ENCODE results near the gene ZNF783. TPM values are rescaled to one million over a fixed set of nuclear protein-coding genes. Genes with fewer than 3 reads are reported as not detected.

Gene ZNF783
- total and polyA plus RNA-seq, 2 experiments from 2014 or later = 7.8 to 7.9 TPM

DNA sequence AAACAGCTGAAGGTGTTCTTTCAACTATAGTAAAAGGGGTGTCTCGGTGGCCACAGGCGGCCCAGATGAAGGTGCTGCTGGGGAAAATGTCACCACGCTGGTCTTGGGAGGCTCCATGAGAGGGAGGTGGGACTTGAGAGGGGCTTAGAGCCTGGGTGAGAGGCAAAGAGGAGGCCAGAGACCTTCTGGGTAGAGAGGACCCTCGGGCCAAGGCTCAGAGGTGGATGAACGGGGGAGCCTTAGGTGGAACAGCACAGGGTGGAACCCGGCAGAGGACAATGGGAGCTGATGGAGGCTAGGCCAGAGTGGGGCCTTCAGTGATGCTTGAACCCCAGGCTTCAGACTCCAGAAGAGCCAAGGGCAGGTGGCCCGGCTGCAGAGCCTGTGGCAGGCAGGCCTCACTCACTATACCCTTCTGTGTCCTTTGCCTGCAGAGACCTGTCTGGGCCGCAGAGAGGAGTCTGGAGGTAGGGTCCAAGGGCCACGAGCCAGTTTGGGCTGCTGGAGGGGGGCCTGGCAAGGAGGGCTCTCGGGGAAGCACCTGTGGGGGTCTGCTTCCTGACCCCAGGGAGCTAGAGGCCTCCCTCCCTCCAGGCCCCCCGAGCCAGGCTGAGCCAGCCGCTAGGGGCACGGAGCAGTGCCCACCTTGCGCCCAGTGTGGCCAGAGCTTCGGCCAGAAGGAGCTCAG is 32.1 kb downstream of the ZNF783 start:
- no peaks in the 10 kb centered on the region for H3K27me3 ChIP-seq
- no peaks in the 10 kb centered on the region for H3K36me3 ChIP-seq (replicated peaks; ENCODE audit: insufficient read depth, low read depth)
- no peak overlapping the region for H3K4me2 ChIP-seq
- no peak overlapping the region for H2AFZ ChIP-seq
- no peak for DNase-seq (ENCODE audit: low spot score)
- no peaks in the 10 kb centered on the region for H3K4me1 ChIP-seq (ENCODE audit: insufficient read depth)
- TF ChIP-seq EZH2phosphoT487 (IDR thresholded peaks at IDR 0.05; ENCODE audit: low read depth, severe bottlenecking, unreplicated experiment) = no peak
- no peak for TF ChIP-seq EZH2 (IDR thresholded peaks at IDR 0.05; ENCODE audit: borderline replicate concordance)
- TF ChIP-seq, protein P1, sequence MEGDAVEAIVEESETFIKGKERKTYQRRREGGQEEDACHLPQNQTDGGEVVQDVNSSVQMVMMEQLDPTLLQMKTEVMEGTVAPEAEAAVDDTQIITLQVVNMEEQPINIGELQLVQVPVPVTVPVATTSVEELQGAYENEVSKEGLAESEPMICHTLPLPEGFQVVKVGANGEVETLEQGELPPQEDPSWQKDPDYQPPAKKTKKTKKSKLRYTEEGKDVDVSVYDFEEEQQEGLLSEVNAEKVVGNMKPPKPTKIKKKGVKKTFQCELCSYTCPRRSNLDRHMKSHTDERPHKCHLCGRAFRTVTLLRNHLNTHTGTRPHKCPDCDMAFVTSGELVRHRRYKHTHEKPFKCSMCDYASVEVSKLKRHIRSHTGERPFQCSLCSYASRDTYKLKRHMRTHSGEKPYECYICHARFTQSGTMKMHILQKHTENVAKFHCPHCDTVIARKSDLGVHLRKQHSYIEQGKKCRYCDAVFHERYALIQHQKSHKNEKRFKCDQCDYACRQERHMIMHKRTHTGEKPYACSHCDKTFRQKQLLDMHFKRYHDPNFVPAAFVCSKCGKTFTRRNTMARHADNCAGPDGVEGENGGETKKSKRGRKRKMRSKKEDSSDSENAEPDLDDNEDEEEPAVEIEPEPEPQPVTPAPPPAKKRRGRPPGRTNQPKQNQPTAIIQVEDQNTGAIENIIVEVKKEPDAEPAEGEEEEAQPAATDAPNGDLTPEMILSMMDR (IDR thresholded peaks at IDR 0.05; ENCODE audit: poor library complexity) = no peak
- H4K20me1 ChIP-seq (ENCODE audit: insufficient read depth, poor library complexity, severe bottlenecking) = no peaks in the 10 kb centered on the region
- 96% methylated on average over 15 of the region's 15 CpGs for WGBS (ENCODE audit: low lambda C conversion rate, missing lambda C conversion rate)
- no peak overlapping the region for H3K27ac ChIP-seq
- H3K4me3 ChIP-seq = no peak overlapping the region
- no peaks in the 10 kb centered on the region for H3K79me2 ChIP-seq
- no peaks in the 10 kb centered on the region for H3K9me2 ChIP-seq (replicated peaks; ENCODE audit: insufficient read depth)
- H3K9me3 ChIP-seq (ENCODE audit: low read depth) = no peaks in the 10 kb centered on the region

DNA sequence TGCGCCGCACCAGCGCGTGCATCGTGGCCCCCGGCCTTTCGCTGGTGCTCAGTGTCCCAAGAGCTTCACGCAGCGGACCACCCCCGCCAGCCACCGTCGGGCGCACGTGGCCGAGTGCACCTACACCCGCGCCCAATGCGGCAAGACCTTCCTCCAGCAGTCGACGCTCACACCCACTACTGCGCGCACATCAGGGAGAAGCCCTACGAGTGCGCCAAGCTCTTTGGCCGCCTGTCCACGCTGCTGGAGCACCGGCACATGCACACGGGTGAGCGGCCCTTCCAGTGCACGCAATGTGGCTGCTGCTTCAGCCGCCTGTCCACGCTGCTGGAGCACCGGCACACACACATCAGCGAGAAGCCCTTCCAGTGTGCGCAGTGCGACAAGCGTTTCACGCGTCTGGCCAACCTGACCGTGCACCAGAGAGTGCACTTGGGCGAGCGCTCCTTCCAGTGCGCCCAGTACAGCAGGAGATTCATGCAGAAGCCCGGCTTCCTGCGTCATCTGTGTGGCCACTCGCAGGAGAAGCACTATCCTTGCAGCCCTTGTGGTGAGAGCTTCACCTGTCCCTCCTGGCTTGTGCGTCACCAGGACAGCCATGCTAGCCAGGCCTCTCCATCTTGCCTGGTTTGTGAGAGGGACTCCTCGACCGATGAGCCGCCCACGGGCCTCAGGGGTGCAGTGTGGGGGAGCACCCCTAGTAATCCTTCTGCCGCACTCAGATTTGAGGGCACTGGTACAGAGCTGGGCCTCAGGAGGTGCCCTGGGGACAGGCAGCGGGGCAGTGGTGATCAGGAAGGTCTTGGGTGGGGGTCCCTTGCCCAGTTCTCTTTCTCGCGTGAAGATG is 32.9 kb downstream of the ZNF783 start:
- DNase-seq (ENCODE audit: low spot score) = no peak
- H3K27ac ChIP-seq = no peak overlapping the region
- TF ChIP-seq EZH2phosphoT487 (IDR thresholded peaks at IDR 0.05; ENCODE audit: low read depth, severe bottlenecking, unreplicated experiment) (no peak), EZH2 (IDR thresholded peaks at IDR 0.05; ENCODE audit: borderline replicate concordance) (no peak)
- TF ChIP-seq, protein P1 (IDR thresholded peaks at IDR 0.05; ENCODE audit: poor library complexity) = no peak
- H3K9me3 ChIP-seq (ENCODE audit: low read depth) = no peaks in the 10 kb centered on the region
- H3K4me1 ChIP-seq (ENCODE audit: insufficient read depth) = no peaks in the 10 kb centered on the region
- H3K27me3 ChIP-seq = no peaks in the 10 kb centered on the region
- H4K20me1 ChIP-seq (ENCODE audit: insufficient read depth, poor library complexity, severe bottlenecking) = no peaks in the 10 kb centered on the region
- no peak overlapping the region for H3K4me2 ChIP-seq
- H3K36me3 ChIP-seq (replicated peaks; ENCODE audit: insufficient read depth, low read depth) = no peaks in the 10 kb centered on the region
- no peaks in the 10 kb centered on the region for H3K9me2 ChIP-seq (replicated peaks; ENCODE audit: insufficient read depth)
- 98% methylated on average over 51 of the region's 55 CpGs for WGBS (ENCODE audit: low lambda C conversion rate, missing lambda C conversion rate)
- H3K4me3 ChIP-seq = no peak overlapping the region
- no peak overlapping the region for H2AFZ ChIP-seq
- H3K79me2 ChIP-seq = no peaks in the 10 kb centered on the region

DNA sequence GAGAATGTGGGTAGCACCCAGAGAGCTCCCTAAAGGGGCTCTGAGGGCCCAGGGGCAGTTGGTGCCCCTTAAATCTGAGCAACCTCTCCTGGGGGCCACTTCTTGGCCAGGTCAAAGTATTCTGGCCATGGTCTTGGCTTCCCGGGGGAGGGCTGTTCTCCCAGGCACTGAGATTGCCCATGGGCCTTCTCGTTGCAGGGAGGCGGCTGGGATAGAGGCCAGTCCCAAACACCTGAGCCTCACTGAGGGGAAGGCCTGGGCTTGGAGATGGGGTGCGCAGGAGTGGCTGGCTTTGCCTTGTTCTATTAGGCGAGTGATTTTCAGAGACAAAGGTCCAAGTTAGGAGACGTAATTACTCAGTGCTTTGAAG is 33.5 kb downstream of the ZNF783 start:
- Histone ChIP-seq H2AFZ (no peak overlapping the region), H3K27me3 (no peaks in the 10 kb centered on the region), H3K4me3 (no peak overlapping the region), H3K9me2 (replicated peaks; ENCODE audit: insufficient read depth) (no peaks in the 10 kb centered on the region), H3K4me2 (no peak overlapping the region), H3K9me3 (ENCODE audit: low read depth) (no peaks in the 10 kb centered on the region), H3K4me1 (ENCODE audit: insufficient read depth) (no peaks in the 10 kb centered on the region), H3K36me3 (replicated peaks; ENCODE audit: insufficient read depth, low read depth) (no peaks in the 10 kb centered on the region), H4K20me1 (ENCODE audit: insufficient read depth, poor library complexity, severe bottlenecking) (no peaks in the 10 kb centered on the region), H3K79me2 (no peaks in the 10 kb centered on the region), H3K27ac (no peak overlapping the region)
- WGBS (ENCODE audit: low lambda C conversion rate, missing lambda C conversion rate) = 94% methylated on average over 6 of the region's 6 CpGs
- no peak for DNase-seq (ENCODE audit: low spot score)
- no peak for TF ChIP-seq EZH2phosphoT487 (IDR thresholded peaks at IDR 0.05; ENCODE audit: low read depth, severe bottlenecking, unreplicated experiment)
- TF ChIP-seq, protein P1 (IDR thresholded peaks at IDR 0.05; ENCODE audit: poor library complexity) = no peak
- TF ChIP-seq EZH2 (IDR thresholded peaks at IDR 0.05; ENCODE audit: borderline replicate concordance) = no peak

All from hepatocyte (in vitro differentiated cells).